Transverse colon (tissue), 4 donors: ENCODE results near the gene SHC1. TPM values are rescaled to one million over a fixed set of nuclear protein-coding genes. Genes with fewer than 3 reads are reported as not detected.

Source experiments
- DNase-seq: peaks from one replicate; pipeline ENCODE4 v3.0.0-alpha.2; 2019
- H3K27ac ChIP-seq, 4 donors: fragments of 200-600 bp; sonication (generic); 2 replicates each; pipeline ENCODE4 v1.5.1; 2016 to 2018; ENCODE audit warnings: inconsistent platforms in 4 of 4
- H3K27me3 ChIP-seq: fragments of 200-600 bp; sonication (generic); 2 replicates; pipeline ENCODE4 v1.5.1; 2017; ENCODE audit warnings: inconsistent platforms
- H3K36me3 ChIP-seq, 4 donors: fragments of 200-600 bp; sonication (generic); 2 replicates each; pipeline ENCODE4 v1.5.1; 2017 to 2019; ENCODE audit warnings: inconsistent platforms in 4 of 4
- H3K4me1 ChIP-seq, 4 donors: fragments of 200-600 bp; sonication (generic); 2 replicates each; pipeline ENCODE4 v1.5.1; 2017 to 2020; ENCODE audit warnings: inconsistent platforms in 4 of 4
- H3K4me3 ChIP-seq, 4 donors: fragments of 200-600 bp; sonication (generic); 1 replicate in 1 of 4; 2 replicates in 3 of 4; pipeline versions ENCODE4 v1.5.1 to v1.6.1; 2017 to 2019; ENCODE audit warnings: inconsistent platforms in 4 of 4
- H3K9me3 ChIP-seq, 2 donors: fragments of 200-600 bp; sonication (generic); 2 replicates each; pipeline ENCODE4 v1.5.1; 2017 to 2019; ENCODE audit warnings: inconsistent platforms in 2 of 2
- EP300 ChIP-seq: sonication (generic); formaldehyde crosslinking; IDR thresholded peaks from one replicate; pipeline ENCODE4 v1.6.1; 2017; ENCODE audit warnings: antibody characterized with exemption, low read depth
- POLR2A ChIP-seq: fragments of 450-650 bp; IDR thresholded peaks from one replicate; pipeline ENCODE4 v1.6.1; 2016; ENCODE audit warnings: antibody characterized with exemption, mild to moderate bottlenecking, moderate library complexity
- POLR2AphosphoS5 ChIP-seq, 3 donors: sonication (generic); formaldehyde crosslinking; IDR thresholded peaks; one replicate each; pipeline ENCODE4 v1.6.1; 2016; ENCODE audit warnings: antibody characterized with exemption in 3 of 3
- WGBS, 2 donors: methylation state at CpG; one replicate each; pipeline ENCODE4 v1.1.5; 2018; ENCODE audit warnings: low coverage in 1 of 2; 5-methylcytosine and 5-hydroxymethylcytosine counted together
- in situ Hi-C, 4 donors: fragments of 200-750 bp; cut with MboI; loops; one replicate each; pipeline versions ENCODE4 v1.15.0 to v1.15.1; 2017; ENCODE audit warnings: low sequenced_read_pairs in 3 of 4, low pct_ligation_motif_present in 1 of 4, low pct_unique_long_range_greater_than_20kb in 1 of 4
- intact Hi-C: fragments of 100-400 bp; cut with DNase I; formaldehyde crosslinking; loops from one replicate; pipeline ENCODE4 v1.15.1; 2023; ENCODE audit warnings: low total_unique reads
- total RNA-seq, 4 donors: library from RNA; depleted of rRNA; stranded (reverse); fragments of >200 nt; gene quantifications; one replicate each; pipeline ENCODE4 v1.1.0, GENCODE V29; 2016
- TF ChIP-seq, protein P1 (sequence below), 5 experiments: fragments of 200-600 bp in 3 of 5; fragments of 450-650 bp in 2 of 5; sonication (generic) in 3 of 5; IDR thresholded peaks; 1 replicate in 2 of 5; 2 replicates in 3 of 5; pipeline ENCODE4 v1.5.1; 2016 to 2017; ENCODE audit warnings: antibody characterized with exemption in 5 of 5, inconsistent platforms in 3 of 5, mild to moderate bottlenecking in 2 of 5, moderate library complexity in 1 of 5

The SHC1 gene
- total RNA-seq, 4 donors from 2014 or later, result 71.1 to 149 (median 92.0) TPM

DNA sequence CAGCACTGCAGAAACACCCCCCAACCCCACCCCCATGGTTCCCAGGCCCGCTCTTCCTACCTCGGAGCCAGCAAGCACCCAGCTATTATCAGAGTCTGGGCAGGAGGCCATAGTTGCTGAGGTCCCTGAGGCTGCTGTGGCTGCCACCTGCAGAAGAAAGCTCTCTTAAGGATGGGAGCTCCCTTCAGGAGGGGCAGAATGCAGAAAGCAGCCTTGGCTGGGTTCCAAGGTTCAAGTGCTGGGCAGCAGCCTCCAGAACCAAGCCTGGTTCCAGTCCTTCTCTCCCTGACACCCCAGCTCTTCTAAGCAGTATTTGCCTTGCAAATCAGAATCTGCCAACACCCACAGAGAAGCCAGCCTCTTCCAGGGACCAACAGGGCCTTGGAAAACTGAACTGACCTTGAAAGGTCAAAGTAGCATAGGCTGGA lies 16.9 kb downstream of the SHC1 start:
- Histone ChIP-seq H3K36me3 (peaks cover 0 to 6% (median 0%) of the 10 kb centered on the region in 4 donors), H3K4me1 (peaks cover 24 to 54% (median 39%) of the 10 kb centered on the region in 4 donors), H3K9me3 (no peaks in the 10 kb centered on the region), H3K27ac (peak overlapping the region in 2 of 4 donors; percentile 92 to 94), H3K27me3 (no peaks in the 10 kb centered on the region), H3K4me3 (peak overlapping the region in 1 of 4 donors; percentile 22)
- intact Hi-C loops, result no loop called here
- in situ Hi-C loops, result loop anchor here in 3 of 4 donors (25.0 kb wide), 1 partner anchor 109 kb away; the partner anchor contains the start of genes ADAM15 (in 3 of the 3) and EFNA4 (in 3 of the 3)
- no peak for DNase-seq
- WGBS, 2 donors, result 82% methylated on average over 2 of the region's 2 CpGs; no CpG with 5 or more reads in 1 of the 2 donors
- TF ChIP-seq EP300, result no peak
- TF ChIP-seq, protein P1, sequence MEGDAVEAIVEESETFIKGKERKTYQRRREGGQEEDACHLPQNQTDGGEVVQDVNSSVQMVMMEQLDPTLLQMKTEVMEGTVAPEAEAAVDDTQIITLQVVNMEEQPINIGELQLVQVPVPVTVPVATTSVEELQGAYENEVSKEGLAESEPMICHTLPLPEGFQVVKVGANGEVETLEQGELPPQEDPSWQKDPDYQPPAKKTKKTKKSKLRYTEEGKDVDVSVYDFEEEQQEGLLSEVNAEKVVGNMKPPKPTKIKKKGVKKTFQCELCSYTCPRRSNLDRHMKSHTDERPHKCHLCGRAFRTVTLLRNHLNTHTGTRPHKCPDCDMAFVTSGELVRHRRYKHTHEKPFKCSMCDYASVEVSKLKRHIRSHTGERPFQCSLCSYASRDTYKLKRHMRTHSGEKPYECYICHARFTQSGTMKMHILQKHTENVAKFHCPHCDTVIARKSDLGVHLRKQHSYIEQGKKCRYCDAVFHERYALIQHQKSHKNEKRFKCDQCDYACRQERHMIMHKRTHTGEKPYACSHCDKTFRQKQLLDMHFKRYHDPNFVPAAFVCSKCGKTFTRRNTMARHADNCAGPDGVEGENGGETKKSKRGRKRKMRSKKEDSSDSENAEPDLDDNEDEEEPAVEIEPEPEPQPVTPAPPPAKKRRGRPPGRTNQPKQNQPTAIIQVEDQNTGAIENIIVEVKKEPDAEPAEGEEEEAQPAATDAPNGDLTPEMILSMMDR (IDR thresholded peaks at IDR 0.05), result no peak
- TF ChIP-seq POLR2A, result no peak

GRCh38 chr1:154952664-154953063 lies 17.9 kb downstream of the SHC1 start:
- H3K36me3 ChIP-seq, result peaks cover 0 to 6% (median 3%) of the 10 kb centered on the region in 4 donors
- no peaks in the 10 kb centered on the region for H3K9me3 ChIP-seq
- H3K27me3 ChIP-seq, result no peaks in the 10 kb centered on the region
- DNase-seq, result no peak
- peaks cover 24 to 54% (median 39%) of the 10 kb centered on the region in 4 donors for H3K4me1 ChIP-seq
- 73 to 87% methylated on average over 4 to 6 of the region's 6 CpGs for whole genome bisulfite sequencing, 2 donors
- TF ChIP-seq POLR2A (no peak), EP300 (no peak), POLR2AphosphoS5 (IDR thresholded peaks at IDR 0.05) (no peak)
- TF ChIP-seq, protein P1 (IDR thresholded peaks at IDR 0.05), result no peak
- peak overlapping the region in 3 of 4 donors; percentile 13 to 94 (median 19) for H3K27ac ChIP-seq
- H3K4me3 ChIP-seq, result no peak overlapping the region
- intact Hi-C loops (no loop called here), in situ Hi-C loops (loop anchor here in 3 of 4 donors (25.0 kb wide), 1 partner anchor 110 kb away; the partner anchor contains the start of genes ADAM15 (in 3 of the 3) and EFNA4 (in 3 of the 3))

DNA sequence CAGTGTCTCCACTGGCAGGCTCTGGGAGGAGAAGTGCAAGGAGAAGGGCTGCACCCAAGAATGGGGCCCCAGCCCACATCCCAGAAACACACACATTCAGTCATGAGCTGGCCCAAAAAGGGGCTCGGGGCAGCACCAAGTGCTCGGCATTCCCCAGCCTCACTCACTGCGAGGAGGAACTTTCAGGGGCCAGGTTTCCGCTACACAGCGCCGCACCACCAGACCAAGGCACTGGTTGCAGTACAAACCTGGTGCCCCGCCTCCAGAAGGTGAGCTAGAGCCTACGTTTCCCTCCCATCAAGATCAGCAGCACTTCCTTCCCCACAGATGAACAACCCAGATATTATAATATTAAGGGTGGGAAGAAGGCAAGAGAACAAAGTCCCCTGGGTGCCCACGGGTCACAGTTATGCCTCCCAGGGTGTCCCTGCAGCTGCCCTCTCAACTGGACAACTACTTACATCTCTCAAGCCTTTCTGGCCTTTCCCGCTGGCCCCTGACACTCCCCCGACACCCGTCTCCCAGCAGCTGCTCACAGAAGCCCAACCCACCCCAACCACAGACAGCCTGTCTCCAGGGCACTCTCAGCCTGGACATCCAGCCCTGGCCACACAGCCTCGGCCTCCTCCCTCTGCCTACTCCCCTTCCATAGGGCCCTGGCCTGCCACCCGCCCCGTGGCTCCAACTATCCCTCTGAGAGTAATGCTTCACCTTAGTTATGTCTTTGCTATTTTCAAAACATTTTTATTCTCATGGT lies 18.5 kb downstream of the SHC1 start:
- peaks cover 0 to 10% (median 5%) of the 10 kb centered on the region in 4 donors for H3K36me3 ChIP-seq
- no peaks in the 10 kb centered on the region for H3K9me3 ChIP-seq
- in situ Hi-C loops, result loop anchor here in 3 of 4 donors (25.0 kb wide), 1 partner anchor 110 kb away; the partner anchor contains the start of genes ADAM15 (in 3 of the 3) and EFNA4 (in 3 of the 3)
- TF ChIP-seq POLR2AphosphoS5 (IDR thresholded peaks at IDR 0.05) (no peak), POLR2A (no peak), EP300 (no peak)
- TF ChIP-seq, protein P1 (IDR thresholded peaks at IDR 0.05), result no peak
- peaks cover 20 to 48% (median 36%) of the 10 kb centered on the region in 4 donors for H3K4me1 ChIP-seq
- H3K27ac ChIP-seq, result peak overlapping the region in 3 of 4 donors; percentile 13 to 55 (median 19)
- intact Hi-C loops, result no loop called here
- H3K4me3 ChIP-seq, result no peak overlapping the region
- WGBS, 2 donors, result 62 to 92% methylated on average over 6 to 15 of the region's 15 CpGs
- H3K27me3 ChIP-seq, result no peaks in the 10 kb centered on the region
- peak; percentile 48 for DNase-seq

DNA sequence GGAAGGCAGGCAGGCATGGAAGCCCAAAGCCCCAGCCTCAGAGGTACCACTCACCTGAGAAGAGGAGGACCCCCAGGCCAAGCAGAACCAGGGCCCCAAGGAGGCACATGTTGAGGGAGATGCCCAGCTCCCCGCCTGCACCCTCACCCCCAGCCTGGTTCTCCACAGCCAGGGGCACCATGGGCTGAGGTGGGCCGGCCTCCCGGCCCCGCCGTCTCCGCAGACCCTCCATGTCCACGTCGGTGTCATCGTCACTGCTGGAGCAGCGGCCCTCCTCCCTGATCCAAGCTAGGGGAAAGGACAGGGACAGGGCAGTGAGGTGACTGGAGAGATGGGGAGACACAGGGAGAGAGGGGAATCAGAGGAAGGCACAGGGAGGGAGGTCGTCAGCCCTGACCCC lies 22.5 kb downstream of the SHC1 start:
- intact Hi-C loops, result no loop called here
- no peak for DNase-seq
- TF ChIP-seq EP300 (no peak), POLR2A (no peak), POLR2AphosphoS5 (IDR thresholded peaks at IDR 0.05) (no peak)
- TF ChIP-seq, protein P1 (IDR thresholded peaks at IDR 0.05), result no peak
- Histone ChIP-seq H3K27ac (no peak overlapping the region), H3K9me3 (no peaks in the 10 kb centered on the region), H3K4me1 (peaks cover 3 to 34% (median 14%) of the 10 kb centered on the region in 4 donors), H3K27me3 (no peaks in the 10 kb centered on the region), H3K36me3 (peaks cover 0 to 10% (median 5%) of the 10 kb centered on the region in 4 donors), H3K4me3 (no peak overlapping the region)
- 90 to 91% methylated on average over 3 to 11 of the region's 11 CpGs for WGBS, 2 donors
- in situ Hi-C loops, result no loop called here
